T-cell (primary cell): ENCODE data around the gene EFHD2. TPM values are rescaled to one million over a fixed set of nuclear protein-coding genes. Genes with fewer than 3 reads are reported as not detected.
A peak's percentile ranks its signal among the peaks of the same experiment; 100 is the strongest.

Source experiments
- ATAC-seq, 4 experiments: fragments of 200-7000 bp in 3 of 4; fragments of 150-1000 bp in 1 of 4; cut with Tn5 transposase; replicated peaks in 1 of 4; 1 replicate in 3 of 4; 2 replicates in 1 of 4; pipeline ENCODE4 v1.10.0; 2021; ENCODE audit warnings: moderate library complexity in 3 of 4, mild to moderate bottlenecking in 2 of 4, moderate number of reproducible peaks in 1 of 4
- CTCF ChIA-PET, 2 donors: fragments of 300-600 bp; sonication (Branson Sonifier 250); formaldehyde crosslinking; loops; one replicate each; lab custom pipeline; 2022; ENCODE audit warnings: antibody characterized with exemption in 2 of 2; lab: Charles Lee
- POLR2A ChIA-PET, 2 donors: fragments of 300-600 bp; sonication (Branson Sonifier 250); formaldehyde crosslinking; loops; one replicate each; lab custom pipeline; 2022; ENCODE audit warnings: antibody characterized with exemption in 2 of 2; lab: Charles Lee
- DNase-seq, 35 experiments: peaks; one replicate each; pipeline versions ENCODE4 v3.0.0 to v3.0.0-alpha.2; 2013 to 2023
- H3K27ac ChIP-seq: one replicate; pipeline ENCODE4 v1.5.1; 2013; ENCODE audit warnings: low read length
- H3K27me3 ChIP-seq, 2 experiments: replicated peaks in 1 of 2; 1 replicate in 1 of 2; 2 replicates in 1 of 2; pipeline versions ENCODE4 v1.6.1 to v1.7.0; 2013; ENCODE audit warnings: low read length in 1 of 2, mixed read lengths in 1 of 2; ENCODE audit not compliant: control insufficient read depth in 2 of 2, insufficient read depth in 2 of 2; ENCODE audit errors: extremely low read depth in 1 of 2
- H3K36me3 ChIP-seq, 2 donors: 1 replicate in 1 of 2; 2 replicates in 1 of 2; pipeline versions ENCODE4 v1.6.1 to v1.7.0; 2013; ENCODE audit warnings: low read length in 1 of 2; ENCODE audit not compliant: control insufficient read depth in 2 of 2, insufficient read depth in 1 of 2; ENCODE audit errors: extremely low read depth in 1 of 2
- H3K4me1 ChIP-seq, 2 experiments: 1 replicate in 1 of 2; 2 replicates in 1 of 2; pipeline versions ENCODE4 v1.6.1 to v1.7.0; 2013; ENCODE audit warnings: low read length in 2 of 2, mixed read lengths in 1 of 2; ENCODE audit not compliant: insufficient read depth in 2 of 2, control insufficient read depth in 1 of 2; ENCODE audit errors: extremely low read depth in 1 of 2
- H3K4me3 ChIP-seq, 2 donors: 1 replicate in 1 of 2; 2 replicates in 1 of 2; pipeline versions ENCODE4 v1.5.1 to v1.7.0; 2013; ENCODE audit warnings: mild to moderate bottlenecking in 2 of 2, low read length in 1 of 2, moderate library complexity in 1 of 2; ENCODE audit not compliant: control insufficient read depth in 1 of 2; ENCODE audit errors: extremely low read depth in 1 of 2
- H3K9me3 ChIP-seq: 2 replicates; pipeline ENCODE4 v1.7.0; 2013
- H3K27ac Mint-ChIP-seq, 2 donors: one replicate each; pipeline ENCODE4 v1.8.0; 2020 to 2021; ENCODE audit warnings: mild to moderate bottlenecking in 2 of 2, mixed read lengths in 2 of 2
- H3K27me3 Mint-ChIP-seq, 2 donors: one replicate each; pipeline ENCODE4 v1.8.0; 2021 to 2022; ENCODE audit warnings: mixed read lengths in 2 of 2
- H3K36me3 Mint-ChIP-seq: one replicate; pipeline ENCODE4 v1.8.0; 2021; ENCODE audit warnings: mixed read lengths
- H3K4me1 Mint-ChIP-seq, 3 donors: one replicate each; pipeline ENCODE4 v1.8.0; 2020 to 2022; ENCODE audit warnings: mixed read lengths in 3 of 3, mild to moderate bottlenecking in 1 of 3
- H3K4me3 Mint-ChIP-seq, 3 donors: one replicate each; pipeline ENCODE4 v1.8.0; 2020 to 2022; ENCODE audit warnings: mild to moderate bottlenecking in 3 of 3, mixed read lengths in 3 of 3, moderate library complexity in 3 of 3
- H3K9me3 Mint-ChIP-seq, 3 donors: one replicate each; pipeline ENCODE4 v1.8.0; 2020 to 2022; ENCODE audit warnings: mixed read lengths in 3 of 3
- WGBS: methylation state at CpG from one replicate; pipeline ENCODE4 v1.1.5; 2013; ENCODE audit warnings: missing lambda C conversion rate; ENCODE audit not compliant: insufficient coverage; 5-methylcytosine and 5-hydroxymethylcytosine counted together
- total RNA-seq, 35 experiments: library from RNA in 6 of 35; stranded (reverse) in 6 of 35; fragments of 120-200 nt in 1 of 35; gene quantifications; one replicate each; pipeline versions ENCODE4 v1.2.1 to v1.2.4 and lab custom pipeline; 2013 to 2026

Gene EFHD2
- total RNA-seq, 5 donors from 2014 or later (not counting 1 experiment from before 2014, with no cell fraction given): 49.1 to 125 (median 63.6) TPM

DNA sequence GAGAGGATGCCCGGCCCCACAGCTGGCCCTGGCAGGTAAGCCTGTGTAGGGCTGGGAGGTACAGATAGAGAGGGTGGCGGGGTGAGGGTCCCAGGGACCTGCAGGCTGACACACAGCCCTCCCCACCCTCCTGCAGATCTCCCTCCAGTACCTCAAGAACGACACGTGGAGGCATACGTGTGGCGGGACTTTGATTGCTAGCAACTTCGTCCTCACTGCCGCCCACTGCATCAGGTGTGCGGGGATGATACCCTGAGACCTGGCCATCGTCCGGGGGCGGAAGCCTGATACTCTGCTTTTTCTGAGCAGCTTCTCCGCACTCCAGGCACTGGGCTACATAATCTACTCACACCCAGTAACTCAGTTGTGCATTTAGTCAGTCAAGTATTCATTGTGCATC, 30.7 kb downstream of the EFHD2 start:
- Mint-ChIP-seq H3K9me3 (no peaks in the 10 kb centered on the region), H3K4me3 (no peak overlapping the region), H3K27me3 (no peaks in the 10 kb centered on the region), H3K4me1 (no peaks in the 10 kb centered on the region), H3K36me3 (no peaks in the 10 kb centered on the region), H3K27ac (no peak overlapping the region)
- Histone ChIP-seq H3K27me3 (peaks cover 0 to 20% of the 10 kb centered on the region in 2 experiments), H3K4me1 (peaks cover 0 to 3% of the 10 kb centered on the region in 2 experiments), H3K4me3 (no peak overlapping the region), H3K36me3 (no peaks in the 10 kb centered on the region), H3K9me3 (no peaks in the 10 kb centered on the region), H3K27ac (no peak overlapping the region)
- CTCF ChIA-PET: no interaction called here
- no peak for ATAC-seq
- WGBS: 85% methylated on average over 11 of the region's 13 CpGs
- DNase-seq: no peak
- POLR2A ChIA-PET: no interaction called here

DNA sequence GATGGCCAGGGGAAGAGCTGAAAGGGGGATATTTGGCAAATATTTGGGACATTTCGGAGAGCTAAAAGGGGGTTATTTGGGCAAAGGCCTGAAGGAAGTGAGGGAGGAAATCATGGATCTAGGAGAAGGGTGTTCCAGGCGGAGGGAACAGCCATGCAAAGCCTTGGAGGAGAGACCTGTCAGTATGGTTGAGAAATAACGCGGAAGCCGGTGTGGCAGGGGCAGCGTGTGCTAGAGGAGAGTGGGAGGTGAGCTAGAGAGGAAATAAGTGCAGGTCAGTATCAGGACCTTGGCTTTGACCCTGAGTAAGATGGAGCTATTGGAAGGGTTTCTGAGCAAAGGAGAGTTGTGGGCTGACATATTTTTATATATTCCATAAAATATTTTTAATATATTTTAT, 31.6 kb downstream of the EFHD2 start:
- Mint-ChIP-seq H3K9me3 (no peaks in the 10 kb centered on the region), H3K36me3 (no peaks in the 10 kb centered on the region), H3K27me3 (peaks cover 2 to 6% of the 10 kb centered on the region in 2 donors), H3K27ac (no peak overlapping the region), H3K4me3 (no peak overlapping the region), H3K4me1 (peaks cover 0 to 8% (median 5%) of the 10 kb centered on the region in 3 donors)
- no peaks in the 10 kb centered on the region for H3K36me3 ChIP-seq
- no peak overlapping the region for H3K27ac ChIP-seq
- no peak overlapping the region for H3K4me3 ChIP-seq
- H3K4me1 ChIP-seq: peaks cover 0 to 6% of the 10 kb centered on the region in 2 experiments
- peaks cover 0 to 25% of the 10 kb centered on the region in 2 experiments for H3K27me3 ChIP-seq
- CTCF ChIA-PET: no interaction called here
- DNase-seq (no peak), ATAC-seq (no peak)
- H3K9me3 ChIP-seq: no peaks in the 10 kb centered on the region
- POLR2A ChIA-PET: interaction anchor here in 1 of 2 donors (0.6 kb wide), 1 partner anchor 20 kb away, joined by 7 read pairs; no protein-coding TSS in a partner anchor
- whole genome bisulfite sequencing: 84% methylated on average over 3 of the region's 6 CpGs

DNA sequence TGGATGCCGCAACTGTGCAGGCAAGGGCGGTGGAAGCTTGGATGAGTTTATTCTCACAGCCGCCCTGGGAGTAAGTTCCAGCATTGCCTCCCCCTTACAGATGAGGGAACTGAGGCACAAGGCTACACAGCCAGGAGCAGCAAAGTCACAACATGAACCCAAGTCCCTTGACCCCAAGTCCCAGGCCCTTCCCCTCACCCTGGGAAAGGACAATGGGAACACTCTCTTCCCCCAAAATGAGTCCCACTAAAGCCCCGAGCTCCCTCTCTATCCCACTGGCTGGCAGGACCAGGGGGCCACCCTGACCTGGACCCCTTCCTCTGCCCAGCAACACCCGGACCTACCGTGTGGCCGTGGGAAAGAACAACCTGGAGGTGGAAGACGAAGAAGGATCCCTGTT, 32.4 kb downstream of the EFHD2 start:
- DNase-seq: no peak
- Mint-ChIP-seq H3K36me3 (no peaks in the 10 kb centered on the region), H3K9me3 (no peaks in the 10 kb centered on the region), H3K4me1 (peaks cover 0 to 8% (median 5%) of the 10 kb centered on the region in 3 donors), H3K4me3 (no peak overlapping the region), H3K27me3 (peaks cover 3 to 7% of the 10 kb centered on the region in 2 donors), H3K27ac (no peak overlapping the region)
- Histone ChIP-seq H3K27me3 (peaks cover 0 to 34% of the 10 kb centered on the region in 2 experiments), H3K27ac (no peak overlapping the region), H3K4me1 (peaks cover 0 to 6% of the 10 kb centered on the region in 2 experiments), H3K9me3 (no peaks in the 10 kb centered on the region), H3K4me3 (no peak overlapping the region), H3K36me3 (no peaks in the 10 kb centered on the region)
- ChIA-PET POLR2A (no interaction called here), CTCF (no interaction called here)
- 88% methylated on average over 5 of the region's 8 CpGs for WGBS
- ATAC-seq: no peak

DNA sequence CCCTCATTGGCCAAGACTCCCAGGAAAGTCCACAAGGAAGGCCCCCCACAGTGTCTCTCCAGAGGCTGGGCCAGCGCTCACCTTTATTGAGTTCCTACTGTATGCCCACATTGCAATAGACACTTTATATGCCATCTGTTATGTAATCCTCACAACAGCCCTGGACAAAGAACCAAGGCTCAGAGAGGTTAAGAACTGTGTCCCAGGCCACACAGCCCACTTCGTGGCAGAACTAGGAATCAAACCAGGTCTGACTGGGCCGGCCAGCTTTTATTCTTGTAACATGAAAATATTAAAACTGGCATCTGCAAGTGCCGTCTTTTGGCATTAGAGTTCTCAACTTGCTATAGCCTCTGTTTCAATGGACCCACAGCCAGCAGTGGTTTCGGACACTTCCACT, 33.1 kb downstream of the EFHD2 start:
- no peaks in the 10 kb centered on the region for H3K9me3 ChIP-seq
- peaks cover 0 to 8% (median 5%) of the 10 kb centered on the region in 3 donors for H3K4me1 Mint-ChIP-seq
- peaks cover 0 to 40% of the 10 kb centered on the region in 2 experiments for H3K27me3 ChIP-seq
- no peak for DNase-seq
- H3K9me3 Mint-ChIP-seq: no peaks in the 10 kb centered on the region
- ChIA-PET POLR2A (no interaction called here), CTCF (no interaction called here)
- H3K4me1 ChIP-seq: peaks cover 0 to 6% of the 10 kb centered on the region in 2 experiments
- H3K4me3 Mint-ChIP-seq: no peak overlapping the region
- no peaks in the 10 kb centered on the region for H3K36me3 Mint-ChIP-seq
- H3K36me3 ChIP-seq: no peaks in the 10 kb centered on the region
- H3K27ac Mint-ChIP-seq: no peak overlapping the region
- WGBS: 79% methylated on average over 4 of the region's 5 CpGs
- no peak overlapping the region for H3K27ac ChIP-seq
- H3K4me3 ChIP-seq: no peak overlapping the region
- no peak for ATAC-seq
- peaks cover 7 to 9% of the 10 kb centered on the region in 2 donors for H3K27me3 Mint-ChIP-seq

DNA sequence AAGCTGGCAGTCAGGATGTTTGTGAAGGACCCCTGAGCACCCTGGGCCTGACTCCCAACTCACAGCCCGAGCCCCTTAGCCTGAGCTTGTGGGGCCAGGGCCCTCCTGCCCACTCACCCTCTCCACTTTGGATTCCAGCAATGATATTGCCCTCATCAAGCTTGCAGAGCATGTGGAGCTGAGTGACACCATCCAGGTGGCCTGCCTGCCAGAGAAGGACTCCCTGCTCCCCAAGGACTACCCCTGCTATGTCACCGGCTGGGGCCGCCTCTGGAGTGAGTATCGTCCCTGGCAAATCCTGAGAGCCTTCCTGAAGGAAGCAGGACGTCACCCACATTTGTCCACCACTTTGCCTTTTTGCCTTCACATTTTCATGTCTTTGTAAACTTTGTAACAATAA, 33.6 kb downstream of the EFHD2 start:
- Mint-ChIP-seq H3K9me3 (no peaks in the 10 kb centered on the region), H3K4me1 (peaks cover 0 to 8% (median 5%) of the 10 kb centered on the region in 3 donors), H3K4me3 (no peak overlapping the region), H3K27ac (no peak overlapping the region), H3K27me3 (peaks cover 7 to 9% of the 10 kb centered on the region in 2 donors), H3K36me3 (no peaks in the 10 kb centered on the region)
- no peak overlapping the region for H3K4me3 ChIP-seq
- H3K27me3 ChIP-seq: peaks cover 0 to 40% of the 10 kb centered on the region in 2 experiments
- ChIA-PET CTCF (interaction anchor here in 1 of 2 donors (0.5 kb wide), 1 partner anchor 125 kb away, joined by 3 read pairs; no protein-coding TSS in a partner anchor), POLR2A (no interaction called here)
- H3K4me1 ChIP-seq: peaks cover 0 to 6% of the 10 kb centered on the region in 2 experiments
- no peaks in the 10 kb centered on the region for H3K36me3 ChIP-seq
- 80% methylated on average over 4 of the region's 5 CpGs for WGBS
- no peak for DNase-seq
- no peak for ATAC-seq
- no peak overlapping the region for H3K27ac ChIP-seq
- H3K9me3 ChIP-seq: no peaks in the 10 kb centered on the region

DNA sequence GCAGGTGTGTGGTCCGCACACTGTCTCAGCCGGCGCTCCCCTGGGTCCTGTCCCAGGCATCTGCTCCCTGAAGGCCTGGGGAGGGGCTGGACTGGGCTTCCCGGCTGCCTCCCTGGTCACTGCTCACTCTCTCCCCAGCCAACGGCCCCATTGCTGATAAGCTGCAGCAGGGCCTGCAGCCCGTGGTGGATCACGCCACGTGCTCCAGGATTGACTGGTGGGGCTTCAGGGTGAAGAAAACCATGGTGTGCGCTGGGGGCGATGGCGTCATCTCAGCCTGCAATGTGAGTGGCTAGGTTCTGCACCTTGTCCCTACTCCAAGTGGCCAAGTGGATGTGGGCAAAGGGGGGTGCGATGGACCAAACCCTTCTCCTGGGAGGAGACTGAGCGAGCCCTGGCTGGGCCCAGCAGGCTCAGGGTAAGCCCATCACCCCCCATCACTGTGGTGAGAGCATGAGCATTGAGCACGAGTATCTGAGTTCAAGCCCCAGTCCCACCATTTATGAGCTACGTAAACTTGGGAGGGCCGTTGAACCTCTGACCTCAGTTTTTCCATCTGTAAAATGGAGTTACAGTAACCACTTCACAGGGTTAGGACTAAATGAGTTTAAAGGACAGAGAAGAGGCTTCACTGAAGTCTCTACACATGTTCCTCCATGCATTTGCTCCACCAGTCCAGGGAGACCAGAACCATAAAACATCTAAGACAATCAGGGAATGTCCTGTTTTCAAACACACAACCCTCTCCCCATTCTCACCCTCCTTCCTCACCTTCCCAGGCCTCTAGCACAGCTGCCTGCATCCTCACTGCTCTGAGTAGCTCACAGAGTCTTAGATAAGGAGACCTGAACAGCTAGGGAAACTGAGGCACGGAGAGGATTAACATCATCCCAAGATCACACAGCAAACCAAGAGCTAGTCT, 35.0 kb downstream of the EFHD2 start:
- Mint-ChIP-seq H3K9me3 (no peaks in the 10 kb centered on the region), H3K36me3 (no peaks in the 10 kb centered on the region), H3K4me3 (no peak overlapping the region), H3K27me3 (peaks cover 7 to 15% of the 10 kb centered on the region in 2 donors), H3K4me1 (peaks cover 0 to 8% (median 5%) of the 10 kb centered on the region in 3 donors), H3K27ac (no peak overlapping the region)
- no peak overlapping the region for H3K27ac ChIP-seq
- H3K4me1 ChIP-seq: peaks cover 0 to 6% of the 10 kb centered on the region in 2 experiments
- no peaks in the 10 kb centered on the region for H3K36me3 ChIP-seq
- POLR2A ChIA-PET: no interaction called here
- no peak overlapping the region for H3K4me3 ChIP-seq
- peak in 1 of 35 experiments; percentile 1 for DNase-seq
- H3K9me3 ChIP-seq: no peaks in the 10 kb centered on the region
- WGBS: 89% methylated on average over 9 of the region's 17 CpGs
- ATAC-seq: no peak
- peaks cover 0 to 40% of the 10 kb centered on the region in 2 experiments for H3K27me3 ChIP-seq
- CTCF ChIA-PET: no interaction called here
